DOHH2 (cell line): ENCODE measurements around the gene TRPC4.

Experiments used
- H3F3A ChIP-seq: fragments of 200-600 bp; sonication (generic), shearing (Covaris generic); 2 replicates; pipeline ENCODE4 v1.6.0; 2016; ENCODE audit warnings: antibody characterized with exemption, mild to moderate bottlenecking; ENCODE audit not compliant: control insufficient read depth, insufficient read depth
- H3K27ac ChIP-seq: fragments of 200-600 bp; sonication (generic); 2 replicates; pipeline ENCODE4 v1.5.1; 2014; ENCODE audit warnings: low read depth, mild to moderate bottlenecking, low read length, moderate library complexity
- H3K27me3 ChIP-seq: fragments of 200-600 bp; sonication (generic); 2 replicates; pipeline ENCODE4 v1.6.1; 2014; ENCODE audit warnings: mild to moderate bottlenecking, low read length, mixed read lengths; ENCODE audit not compliant: control insufficient read depth
- H3K36me3 ChIP-seq: fragments of 200-600 bp; sonication (generic); 2 replicates; pipeline ENCODE4 v1.6.1; 2014; ENCODE audit warnings: mild to moderate bottlenecking, low read length, moderate library complexity, mixed read lengths; ENCODE audit not compliant: control insufficient read depth
- H3K4me1 ChIP-seq: fragments of 200-600 bp; sonication (generic); 2 replicates; pipeline ENCODE4 v1.6.1; 2014; ENCODE audit warnings: mild to moderate bottlenecking, low read length, mixed read lengths; ENCODE audit not compliant: control insufficient read depth
- H3K4me2 ChIP-seq: fragments of 200-600 bp; sonication (generic); 2 replicates; pipeline ENCODE4 v1.6.0; 2014; ENCODE audit warnings: mild to moderate bottlenecking, low read length, moderate library complexity
- H3K4me3 ChIP-seq: fragments of 200-600 bp; sonication (generic); 2 replicates; pipeline ENCODE4 v1.5.1; 2014; ENCODE audit warnings: mild to moderate bottlenecking, low read length, mixed read lengths
- H3K79me2 ChIP-seq: fragments of 200-600 bp; sonication (generic); 2 replicates; pipeline ENCODE4 v1.6.1; 2014; ENCODE audit warnings: mild to moderate bottlenecking, low read length, mixed read lengths; ENCODE audit not compliant: control insufficient read depth
- H3K9me2 ChIP-seq: fragments of 200-600 bp; sonication (generic); replicated peaks from 2 replicates; pipeline ENCODE4 v1.6.1; 2014; ENCODE audit warnings: mild to moderate bottlenecking, low read length, mixed read lengths; ENCODE audit not compliant: control insufficient read depth
- H3K9me3 ChIP-seq: fragments of 200-600 bp; sonication (generic); 2 replicates; pipeline ENCODE4 v1.6.1; 2014; ENCODE audit warnings: antibody characterized with exemption, low read length, mixed read lengths; ENCODE audit not compliant: control insufficient read depth, insufficient read depth
- H4K20me1 ChIP-seq: fragments of 200-600 bp; sonication (generic); 2 replicates; pipeline ENCODE4 v1.6.0; 2014; ENCODE audit warnings: low read depth, mild to moderate bottlenecking, antibody characterized with exemption, low read length, moderate library complexity; ENCODE audit not compliant: control insufficient read depth, insufficient read depth
- EZH2phosphoT487 ChIP-seq: fragments of 200-600 bp; sonication (generic); IDR thresholded peaks from 2 replicates; pipeline ENCODE4 v1.6.1; 2017; ENCODE audit warnings: borderline replicate concordance, mild to moderate bottlenecking, antibody characterized with exemption, low read length, moderate library complexity, mixed read lengths
- TF ChIP-seq, protein P1 (sequence below): fragments of 200-600 bp; sonication (generic); IDR thresholded peaks from one replicate; pipeline ENCODE4 v1.5.1; 2014; ENCODE audit warnings: antibody characterized with exemption, mild to moderate bottlenecking, low read depth, low read length; ENCODE audit not compliant: poor library complexity, severe bottlenecking

The TRPC4 gene

GRCh38 chr13:37870895-37871550 lies 1.5 kb upstream of the TRPC4 start:
- Histone ChIP-seq H3K79me2 (no peaks in the 10 kb centered on the region), H3F3A (no peaks in the 10 kb centered on the region), H3K4me2 (no peak overlapping the region), H3K36me3 (no peaks in the 10 kb centered on the region), H3K4me1 (no peaks in the 10 kb centered on the region), H3K27ac (no peak overlapping the region), H4K20me1 (no peaks in the 10 kb centered on the region), H3K9me2 (no peaks in the 10 kb centered on the region), H3K27me3 (no peaks in the 10 kb centered on the region), H3K9me3 (no peaks in the 10 kb centered on the region; the same call in 1 of the 2 replicates), H3K4me3 (no peak overlapping the region)
- no peak for TF ChIP-seq EZH2phosphoT487
- TF ChIP-seq, protein P1, sequence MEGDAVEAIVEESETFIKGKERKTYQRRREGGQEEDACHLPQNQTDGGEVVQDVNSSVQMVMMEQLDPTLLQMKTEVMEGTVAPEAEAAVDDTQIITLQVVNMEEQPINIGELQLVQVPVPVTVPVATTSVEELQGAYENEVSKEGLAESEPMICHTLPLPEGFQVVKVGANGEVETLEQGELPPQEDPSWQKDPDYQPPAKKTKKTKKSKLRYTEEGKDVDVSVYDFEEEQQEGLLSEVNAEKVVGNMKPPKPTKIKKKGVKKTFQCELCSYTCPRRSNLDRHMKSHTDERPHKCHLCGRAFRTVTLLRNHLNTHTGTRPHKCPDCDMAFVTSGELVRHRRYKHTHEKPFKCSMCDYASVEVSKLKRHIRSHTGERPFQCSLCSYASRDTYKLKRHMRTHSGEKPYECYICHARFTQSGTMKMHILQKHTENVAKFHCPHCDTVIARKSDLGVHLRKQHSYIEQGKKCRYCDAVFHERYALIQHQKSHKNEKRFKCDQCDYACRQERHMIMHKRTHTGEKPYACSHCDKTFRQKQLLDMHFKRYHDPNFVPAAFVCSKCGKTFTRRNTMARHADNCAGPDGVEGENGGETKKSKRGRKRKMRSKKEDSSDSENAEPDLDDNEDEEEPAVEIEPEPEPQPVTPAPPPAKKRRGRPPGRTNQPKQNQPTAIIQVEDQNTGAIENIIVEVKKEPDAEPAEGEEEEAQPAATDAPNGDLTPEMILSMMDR: no peak

GRCh38 chr13:37870489-37870845 lies 895 bp upstream of the TRPC4 start:
- H3F3A ChIP-seq: no peaks in the 10 kb centered on the region
- no peaks in the 10 kb centered on the region for H3K27me3 ChIP-seq
- TF ChIP-seq, protein P1: no peak
- no peak for TF ChIP-seq EZH2phosphoT487
- no peak overlapping the region for H3K4me2 ChIP-seq
- H3K9me3 ChIP-seq: no peaks in the 10 kb centered on the region; the same call in 1 of the 2 replicates
- no peaks in the 10 kb centered on the region for H4K20me1 ChIP-seq
- H3K27ac ChIP-seq: no peak overlapping the region
- H3K79me2 ChIP-seq: no peaks in the 10 kb centered on the region
- H3K4me1 ChIP-seq: no peaks in the 10 kb centered on the region
- H3K9me2 ChIP-seq: no peaks in the 10 kb centered on the region
- H3K4me3 ChIP-seq: no peak overlapping the region
- H3K36me3 ChIP-seq: no peaks in the 10 kb centered on the region

- H3K4me1 ChIP-seq: no peaks in the 10 kb centered on the region
- H3K9me2 ChIP-seq: no peaks in the 10 kb centered on the region
- no peaks in the 10 kb centered on the region for H3K79me2 ChIP-seq
- TF ChIP-seq, protein P1: no peak
- no peak for TF ChIP-seq EZH2phosphoT487
- no peak overlapping the region for H3K4me2 ChIP-seq
- H3K27ac ChIP-seq: no peak overlapping the region
- H3K4me3 ChIP-seq: no peak overlapping the region
- H4K20me1 ChIP-seq: no peaks in the 10 kb centered on the region
- H3K36me3 ChIP-seq: no peaks in the 10 kb centered on the region
- H3K27me3 ChIP-seq: no peaks in the 10 kb centered on the region
- H3F3A ChIP-seq: no peaks in the 10 kb centered on the region
- no peaks in the 10 kb centered on the region; the same call in 1 of the 2 replicates for H3K9me3 ChIP-seq
These were observed 141 bp downstream of the TRPC4 start for GRCh38 chr13:37869506-37869755.
